WERI-Rb-1 (cell line): ENCODE data around the gene FCRL4.
A peak's percentile ranks its signal among the peaks of the same experiment; 100 is the strongest.

Experiments
- DNase-seq: peaks from one replicate; pipeline ENCODE4 v3.0.0-alpha.2; 2020
- H3K27ac ChIP-seq: fragments of 250-450 bp; sonication (Bioruptor Pico); 2 replicates; pipeline ENCODE4 v1.5.1; 2020; ENCODE audit warnings: mild to moderate bottlenecking, moderate library complexity
- H3K27me3 ChIP-seq: fragments of 250-450 bp; sonication (Bioruptor Pico); 2 replicates; pipeline ENCODE4 v1.5.1; 2021; ENCODE audit warnings: mild to moderate bottlenecking, low read depth, moderate library complexity; ENCODE audit not compliant: insufficient read depth, severe bottlenecking
- H3K36me3 ChIP-seq: fragments of 250-450 bp; sonication (Bioruptor Pico); 2 replicates; pipeline ENCODE4 v1.5.1; 2020; ENCODE audit warnings: mild to moderate bottlenecking, moderate library complexity
- H3K4me3 ChIP-seq: 2 replicates; pipeline ENCODE4 v1.5.1; 2011; ENCODE audit warnings: low read depth, mild to moderate bottlenecking, control low read depth, low read length
- H3K9me3 ChIP-seq: fragments of 250-450 bp; sonication (Bioruptor Pico); 2 replicates; pipeline ENCODE4 v1.5.1; 2021; ENCODE audit warnings: mild to moderate bottlenecking, moderate library complexity; ENCODE audit not compliant: severe bottlenecking
- TF ChIP-seq, protein P1 (sequence below): IDR thresholded peaks from 2 replicates; pipeline ENCODE4 v1.5.1; 2011; ENCODE audit warnings: low read depth, mild to moderate bottlenecking, control low read depth, inconsistent platforms, low read length

The FCRL4 gene

DNA sequence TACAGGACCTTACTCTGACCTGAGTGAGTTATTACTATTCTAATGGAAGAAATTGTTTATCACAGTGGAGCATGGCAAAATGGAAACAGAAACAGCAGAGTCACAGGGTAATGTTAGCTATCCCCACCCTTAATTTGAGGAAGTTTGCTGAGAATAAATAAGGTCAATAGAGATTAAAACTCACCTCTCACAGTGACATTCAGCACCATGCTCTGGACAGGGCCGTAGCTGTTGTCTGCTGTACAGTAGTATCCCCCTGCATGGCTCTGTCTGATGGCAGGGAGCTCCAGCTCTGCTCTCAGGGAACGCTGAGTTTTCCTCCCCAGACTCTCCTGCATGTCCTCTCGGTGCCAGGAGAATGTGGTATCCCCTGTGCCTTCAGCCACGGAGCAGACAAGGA is 11.9 kb downstream of the FCRL4 start:
- H3K9me3 ChIP-seq = peaks cover 16% of the 10 kb centered on the region
- H3K27me3 ChIP-seq = no peaks in the 10 kb centered on the region
- TF ChIP-seq, protein P1, sequence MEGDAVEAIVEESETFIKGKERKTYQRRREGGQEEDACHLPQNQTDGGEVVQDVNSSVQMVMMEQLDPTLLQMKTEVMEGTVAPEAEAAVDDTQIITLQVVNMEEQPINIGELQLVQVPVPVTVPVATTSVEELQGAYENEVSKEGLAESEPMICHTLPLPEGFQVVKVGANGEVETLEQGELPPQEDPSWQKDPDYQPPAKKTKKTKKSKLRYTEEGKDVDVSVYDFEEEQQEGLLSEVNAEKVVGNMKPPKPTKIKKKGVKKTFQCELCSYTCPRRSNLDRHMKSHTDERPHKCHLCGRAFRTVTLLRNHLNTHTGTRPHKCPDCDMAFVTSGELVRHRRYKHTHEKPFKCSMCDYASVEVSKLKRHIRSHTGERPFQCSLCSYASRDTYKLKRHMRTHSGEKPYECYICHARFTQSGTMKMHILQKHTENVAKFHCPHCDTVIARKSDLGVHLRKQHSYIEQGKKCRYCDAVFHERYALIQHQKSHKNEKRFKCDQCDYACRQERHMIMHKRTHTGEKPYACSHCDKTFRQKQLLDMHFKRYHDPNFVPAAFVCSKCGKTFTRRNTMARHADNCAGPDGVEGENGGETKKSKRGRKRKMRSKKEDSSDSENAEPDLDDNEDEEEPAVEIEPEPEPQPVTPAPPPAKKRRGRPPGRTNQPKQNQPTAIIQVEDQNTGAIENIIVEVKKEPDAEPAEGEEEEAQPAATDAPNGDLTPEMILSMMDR = no peak
- DNase-seq = no peak
- no peak overlapping the region for H3K27ac ChIP-seq
- H3K36me3 ChIP-seq = no peaks in the 10 kb centered on the region
- H3K4me3 ChIP-seq = no peak overlapping the region

DNA sequence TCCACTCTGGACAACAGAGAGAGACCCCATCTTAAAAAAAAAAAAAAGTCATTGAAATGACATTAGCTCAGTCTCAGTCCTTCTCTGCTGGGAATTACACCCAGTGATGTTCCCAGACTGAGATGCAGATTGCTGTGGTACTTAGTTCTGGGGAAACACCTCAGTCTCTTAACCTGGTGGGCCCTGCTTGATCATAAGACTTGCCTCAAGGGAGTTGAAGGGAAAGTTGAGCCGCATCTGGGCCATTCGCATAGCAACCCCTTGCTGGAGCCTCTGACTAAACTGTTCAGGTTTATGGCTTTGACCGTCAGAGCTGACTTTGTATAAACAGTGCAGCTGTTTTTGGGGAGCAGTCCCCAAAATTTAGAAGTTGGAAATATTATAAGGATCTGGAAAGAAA is 13.4 kb downstream of the FCRL4 start:
- H3K27ac ChIP-seq = no peak overlapping the region
- TF ChIP-seq, protein P1 = no peak
- no peaks in the 10 kb centered on the region for H3K36me3 ChIP-seq
- no peaks in the 10 kb centered on the region for H3K27me3 ChIP-seq
- H3K9me3 ChIP-seq = peaks cover 16% of the 10 kb centered on the region
- DNase-seq = no peak
- no peak overlapping the region for H3K4me3 ChIP-seq

DNA sequence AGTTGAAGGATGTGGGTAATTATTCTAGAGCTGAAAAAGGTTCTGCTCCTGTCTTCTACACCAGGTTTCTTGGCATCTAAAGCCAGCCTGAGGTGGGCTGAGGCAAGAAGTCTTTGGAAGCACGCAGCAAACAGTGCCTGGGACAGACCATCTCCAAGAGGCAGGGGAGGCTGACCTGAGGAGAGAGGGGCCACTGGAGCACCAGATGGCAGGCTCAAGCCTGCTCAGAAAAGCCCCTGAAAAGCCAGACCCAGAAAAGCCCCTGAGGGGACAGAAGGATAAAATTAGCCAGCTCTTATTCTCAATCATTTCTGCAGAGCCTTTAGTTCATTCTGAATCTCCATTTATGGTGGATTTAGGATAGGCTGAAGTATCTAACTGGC is 17.1 kb downstream of the FCRL4 start:
- peak; percentile 96 for DNase-seq
- TF ChIP-seq, protein P1 = 0 out of 2 replicates have a peak, but pooled peaks have one; percentile 7
- Histone ChIP-seq H3K27me3 (no peaks in the 10 kb centered on the region), H3K4me3 (peak overlapping the region; percentile 21), H3K36me3 (no peaks in the 10 kb centered on the region), H3K9me3 (peaks cover 16% of the 10 kb centered on the region), H3K27ac (peak overlapping the region; percentile 88)

DNA sequence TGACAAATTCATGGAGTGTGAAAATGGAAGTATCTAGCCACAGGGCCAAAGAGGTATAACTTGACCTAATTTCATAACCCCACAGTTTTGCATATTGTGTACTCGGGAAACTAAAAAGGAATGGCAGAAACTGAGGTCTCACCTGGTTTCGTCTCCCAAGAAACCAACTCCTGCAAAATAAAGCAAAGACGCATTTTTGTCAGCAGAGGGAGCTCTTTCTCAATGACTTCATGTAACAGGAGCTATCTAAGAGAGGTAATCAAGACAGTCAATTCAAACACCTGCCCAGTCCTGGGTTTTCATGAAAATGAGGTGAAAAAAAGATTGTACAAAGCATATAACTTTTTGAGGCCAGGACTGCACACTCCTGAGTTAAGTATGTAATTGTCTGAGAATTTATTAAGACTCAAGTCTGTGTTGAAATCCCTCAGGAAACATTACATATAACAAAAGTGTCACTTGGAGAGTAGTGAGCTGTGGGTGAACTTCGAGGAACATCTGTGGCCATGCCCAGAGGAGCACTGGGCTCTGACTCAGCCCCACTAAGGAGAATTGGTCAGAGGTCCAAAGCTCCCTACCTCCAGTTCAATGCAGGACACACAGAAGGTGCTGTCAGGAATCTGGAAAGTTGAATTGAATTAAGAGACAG is 17.6 kb downstream of the FCRL4 start:
- H3K4me3 ChIP-seq = peak overlapping the region; percentile 21
- TF ChIP-seq, protein P1 = peak; percentile 78
- peak overlapping the region; percentile 88 for H3K27ac ChIP-seq
- no peaks in the 10 kb centered on the region for H3K36me3 ChIP-seq
- peaks cover 16% of the 10 kb centered on the region for H3K9me3 ChIP-seq
- no peaks in the 10 kb centered on the region for H3K27me3 ChIP-seq
- DNase-seq = peak; percentile 76

DNA sequence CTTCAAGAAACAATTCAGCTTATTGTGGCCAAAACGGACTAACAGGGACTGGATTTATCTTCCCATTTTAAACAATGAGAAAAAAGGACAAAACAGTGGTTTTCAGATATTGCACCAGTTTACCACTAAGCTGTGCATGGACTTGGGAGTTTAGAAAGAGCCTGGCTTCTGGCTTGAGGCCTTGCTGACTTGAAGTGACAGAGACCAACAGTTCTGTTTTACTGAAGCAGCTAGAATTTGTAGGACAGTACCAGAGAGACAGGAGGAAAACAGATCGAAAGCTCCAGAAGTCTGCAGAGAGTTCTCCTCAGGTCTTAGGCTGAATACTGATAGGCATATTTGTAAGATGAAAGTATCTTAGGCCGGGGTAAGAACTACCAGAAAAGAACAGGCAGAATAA is 20.5 kb downstream of the FCRL4 start:
- Histone ChIP-seq H3K4me3 (no peak overlapping the region), H3K27ac (peak overlapping the region; percentile 6; the same call in 1 of the 2 replicates), H3K36me3 (no peaks in the 10 kb centered on the region), H3K27me3 (no peaks in the 10 kb centered on the region), H3K9me3 (no peaks in the 10 kb centered on the region)
- TF ChIP-seq, protein P1 = no peak
- no peak for DNase-seq

DNA sequence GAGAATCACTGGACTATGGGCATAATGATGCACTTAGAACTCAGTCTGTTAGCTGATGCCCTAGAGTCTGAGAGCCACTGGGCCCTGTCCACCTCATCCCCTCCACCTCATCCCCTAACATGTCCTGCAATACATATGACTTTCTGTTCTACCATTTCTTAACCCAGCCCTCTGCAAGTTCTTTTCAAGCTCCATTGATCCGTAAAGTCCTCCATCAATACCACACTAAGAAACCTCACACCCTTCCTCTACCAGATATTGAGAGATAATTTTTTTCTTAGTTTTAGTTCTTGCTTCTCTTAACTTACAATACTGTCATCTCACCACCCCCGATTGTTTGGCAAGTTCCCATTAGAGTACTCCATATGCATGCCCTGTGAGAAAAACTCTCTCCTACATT is 22.1 kb downstream of the FCRL4 start:
- TF ChIP-seq, protein P1 = no peak
- Histone ChIP-seq H3K27me3 (no peaks in the 10 kb centered on the region), H3K9me3 (peaks cover 3% of the 10 kb centered on the region), H3K27ac (peak overlapping the region; percentile 81), H3K4me3 (no peak overlapping the region), H3K36me3 (no peaks in the 10 kb centered on the region)
- DNase-seq = no peak
